ENCODE measurements around the gene PAM. TPM values are rescaled to one million over a fixed set of nuclear protein-coding genes. Genes with fewer than 3 reads are reported as not detected.

Gene PAM
- total RNA-seq, 6 experiments from 2014 or later: 10.9 to 22.7 (median 16.8) TPM

DNA sequence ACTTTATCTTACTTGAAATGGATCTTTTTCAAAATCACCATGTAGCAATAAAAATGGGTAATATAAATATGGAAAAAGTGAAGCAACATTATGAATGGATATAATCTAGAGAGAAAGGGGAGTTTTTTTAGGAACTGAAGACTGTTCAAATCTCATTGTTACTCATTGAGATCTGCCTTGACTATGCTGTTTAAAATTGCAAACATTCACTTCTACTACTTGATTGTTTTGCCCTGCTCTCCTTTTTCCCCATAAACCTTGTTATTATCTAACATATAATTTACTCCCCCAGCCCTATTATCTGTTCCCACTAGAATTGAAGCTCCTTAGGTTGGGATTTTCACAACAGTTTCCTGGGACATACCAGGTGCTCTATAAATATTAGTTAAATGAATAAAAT is 22.0 kb downstream of the PAM start:
- no peaks in the 10 kb centered on the region for H3K4me1 ChIP-seq
- no peaks in the 10 kb centered on the region for H3K36me3 ChIP-seq
- no peaks in the 10 kb centered on the region for H3K9me3 ChIP-seq
- intact Hi-C loops (cut with DNase I): no loop called here
- TF ChIP-seq POLR2A (IDR thresholded peaks at IDR 0.05): no peak
- TF ChIP-seq, protein P1, sequence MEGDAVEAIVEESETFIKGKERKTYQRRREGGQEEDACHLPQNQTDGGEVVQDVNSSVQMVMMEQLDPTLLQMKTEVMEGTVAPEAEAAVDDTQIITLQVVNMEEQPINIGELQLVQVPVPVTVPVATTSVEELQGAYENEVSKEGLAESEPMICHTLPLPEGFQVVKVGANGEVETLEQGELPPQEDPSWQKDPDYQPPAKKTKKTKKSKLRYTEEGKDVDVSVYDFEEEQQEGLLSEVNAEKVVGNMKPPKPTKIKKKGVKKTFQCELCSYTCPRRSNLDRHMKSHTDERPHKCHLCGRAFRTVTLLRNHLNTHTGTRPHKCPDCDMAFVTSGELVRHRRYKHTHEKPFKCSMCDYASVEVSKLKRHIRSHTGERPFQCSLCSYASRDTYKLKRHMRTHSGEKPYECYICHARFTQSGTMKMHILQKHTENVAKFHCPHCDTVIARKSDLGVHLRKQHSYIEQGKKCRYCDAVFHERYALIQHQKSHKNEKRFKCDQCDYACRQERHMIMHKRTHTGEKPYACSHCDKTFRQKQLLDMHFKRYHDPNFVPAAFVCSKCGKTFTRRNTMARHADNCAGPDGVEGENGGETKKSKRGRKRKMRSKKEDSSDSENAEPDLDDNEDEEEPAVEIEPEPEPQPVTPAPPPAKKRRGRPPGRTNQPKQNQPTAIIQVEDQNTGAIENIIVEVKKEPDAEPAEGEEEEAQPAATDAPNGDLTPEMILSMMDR (IDR thresholded peaks at IDR 0.05): no peak
- no peak overlapping the region for H3K27ac ChIP-seq
- H3K4me3 ChIP-seq: no peak overlapping the region
- ATAC-seq (no peak), DNase-seq (no peak)
- H3K27me3 ChIP-seq: no peaks in the 10 kb centered on the region

DNA sequence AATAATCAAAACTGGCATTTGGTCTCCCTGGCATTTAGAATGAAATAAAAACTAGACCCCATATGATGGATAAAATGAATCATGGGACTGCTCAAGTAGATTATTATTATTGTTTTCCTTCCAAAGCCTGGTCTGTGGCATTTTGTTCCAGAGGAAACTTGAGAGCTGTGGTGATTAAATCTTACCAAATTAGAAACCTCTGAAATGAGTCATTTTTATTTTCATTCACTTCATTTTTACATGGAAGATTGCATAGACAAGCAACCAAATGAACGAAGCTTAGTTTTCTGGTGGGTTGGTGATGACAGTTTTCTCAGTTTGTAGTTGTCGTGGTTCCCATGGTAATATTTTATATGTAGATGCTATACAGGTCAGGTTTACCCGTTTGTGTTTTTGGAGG is 23.4 kb downstream of the PAM start:
- no peak overlapping the region for H3K4me3 ChIP-seq
- no peak for DNase-seq
- H3K9me3 ChIP-seq: no peaks in the 10 kb centered on the region
- H3K27ac ChIP-seq: no peak overlapping the region
- no peaks in the 10 kb centered on the region for H3K27me3 ChIP-seq
- intact Hi-C loops (cut with DNase I): no loop called here
- TF ChIP-seq, protein P1 (IDR thresholded peaks at IDR 0.05): no peak
- TF ChIP-seq POLR2A (IDR thresholded peaks at IDR 0.05): no peak
- no peak for ATAC-seq
- no peaks in the 10 kb centered on the region for H3K36me3 ChIP-seq
- 44% methylated on average over 3 of the region's 3 CpGs for WGBS (ENCODE audit: insufficient coverage, low coverage, low lambda C conversion rate, missing lambda C conversion rate)
- H3K4me1 ChIP-seq: no peaks in the 10 kb centered on the region

DNA sequence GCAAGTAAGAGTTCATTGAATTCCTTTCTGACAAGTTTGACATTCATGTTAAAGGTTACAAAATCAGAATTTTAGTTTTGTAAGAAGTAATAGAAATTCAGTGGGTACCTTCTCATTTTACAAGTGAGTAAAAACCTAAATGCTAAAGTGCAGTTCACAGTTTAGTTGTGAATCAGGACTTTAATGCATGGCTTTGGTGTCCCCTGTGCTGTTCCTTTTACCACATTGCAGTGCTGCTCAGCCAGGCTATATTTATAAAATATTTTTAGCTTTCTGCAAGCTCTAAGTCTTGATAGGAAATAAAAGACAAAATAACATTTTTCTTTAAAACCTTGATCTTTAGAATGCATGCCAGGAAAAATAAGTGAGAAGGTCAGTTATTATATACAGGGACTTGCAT is 26.3 kb downstream of the PAM start:
- Histone ChIP-seq H3K9me3 (no peaks in the 10 kb centered on the region), H3K27ac (no peak overlapping the region)
- intact Hi-C loops (cut with DNase I): no loop called here

DNA sequence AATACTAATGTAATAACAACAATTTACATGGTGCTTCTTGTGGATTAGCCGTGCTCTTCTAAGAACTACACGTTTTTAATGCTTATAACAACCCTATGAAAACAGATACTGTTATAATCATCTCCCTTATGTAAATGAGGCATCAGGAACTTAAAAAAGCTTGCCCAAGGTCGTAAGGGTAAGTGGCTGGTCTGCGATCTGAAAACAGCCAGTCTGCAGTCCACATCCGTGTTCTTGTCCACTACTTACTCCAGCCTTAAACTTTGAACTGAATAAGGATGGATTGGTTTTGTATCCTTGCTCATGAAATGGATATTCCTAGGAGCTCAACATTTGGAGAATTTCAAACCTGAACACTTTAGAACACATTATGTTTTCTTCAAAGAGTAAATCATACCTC is 26.7 kb downstream of the PAM start:
- Histone ChIP-seq H3K27me3 (no peaks in the 10 kb centered on the region), H3K4me3 (no peak overlapping the region), H3K36me3 (no peaks in the 10 kb centered on the region), H3K9me3 (no peaks in the 10 kb centered on the region), H3K27ac (no peak overlapping the region), H3K4me1 (no peaks in the 10 kb centered on the region)
- intact Hi-C loops (cut with DNase I): no loop called here
- 50% methylated on average over 5 of the region's 5 CpGs for WGBS (ENCODE audit: insufficient coverage, low coverage, low lambda C conversion rate, missing lambda C conversion rate)
- no peak for DNase-seq
- ATAC-seq: no peak
- TF ChIP-seq, protein P1 (IDR thresholded peaks at IDR 0.05): no peak
- TF ChIP-seq POLR2A (IDR thresholded peaks at IDR 0.05): no peak

More for the DNA sequence above, 26.3 kb downstream of the PAM start:
- Histone ChIP-seq H3K27me3 (no peaks in the 10 kb centered on the region), H3K4me3 (no peak overlapping the region), H3K36me3 (no peaks in the 10 kb centered on the region), H3K4me1 (no peaks in the 10 kb centered on the region)
- TF ChIP-seq, protein P1 (IDR thresholded peaks at IDR 0.05): no peak
- no peak for TF ChIP-seq POLR2A (IDR thresholded peaks at IDR 0.05)
- ATAC-seq (no peak), DNase-seq (no peak)

DNA sequence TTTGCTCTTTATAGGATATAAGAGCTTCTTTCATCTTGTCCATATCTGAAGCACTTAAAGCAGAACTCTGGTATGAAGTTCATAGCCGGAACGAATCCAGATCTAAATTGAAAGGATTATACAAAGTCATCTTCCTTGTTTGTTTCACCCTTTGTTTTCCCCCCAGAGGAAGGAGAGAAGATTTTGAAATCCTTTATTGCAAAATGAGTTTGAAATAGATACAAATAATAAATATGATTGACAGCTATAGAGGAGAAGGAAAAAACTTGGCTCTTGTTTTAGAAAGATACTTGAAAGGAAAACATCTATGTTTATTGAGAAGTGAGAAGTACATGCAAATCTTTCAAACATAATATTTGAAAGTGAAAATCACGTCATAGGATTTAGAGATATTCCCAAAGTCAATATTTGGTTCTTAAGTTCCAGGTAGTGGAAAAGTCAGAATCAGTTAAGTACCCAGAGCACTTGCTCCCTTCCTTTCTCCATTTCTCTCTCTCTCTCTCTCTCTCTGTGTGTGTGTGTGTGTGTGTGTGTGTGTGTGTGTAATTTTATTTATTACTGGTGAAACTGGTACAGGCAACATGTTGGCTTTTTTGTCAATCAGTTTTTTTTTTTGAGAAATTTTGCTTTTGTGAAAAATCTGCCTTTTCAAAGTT is 27.2 kb downstream of the PAM start:
- Histone ChIP-seq H3K27ac (no peak overlapping the region), H3K36me3 (no peaks in the 10 kb centered on the region), H3K9me3 (no peaks in the 10 kb centered on the region), H3K4me1 (no peaks in the 10 kb centered on the region), H3K4me3 (no peak overlapping the region), H3K27me3 (no peaks in the 10 kb centered on the region)
- WGBS (ENCODE audit: insufficient coverage, low coverage, low lambda C conversion rate, missing lambda C conversion rate): 28% methylated on average over 3 of the region's 3 CpGs
- TF ChIP-seq, protein P1 (IDR thresholded peaks at IDR 0.05): no peak
- TF ChIP-seq POLR2A (IDR thresholded peaks at IDR 0.05): no peak
- ATAC-seq (no peak), DNase-seq (no peak)
- intact Hi-C loops (cut with DNase I): no loop called here
